Activated T-helper 1 cell treated with anti-CD3 and anti-CD28 coated beads, Interleukin-12 subunit alpha, Interleukin-12 subunit beta, Interleukin-2, Interleukin-4 antibody, amounts not matched to agents 30 ng/mL and 10 ng/mL and 1 ng/mL, durations not matched to agents 14 hours and 24 hours and 36 hours (primary cell): ENCODE data around the gene RALGPS2. TPM values are rescaled to one million over a fixed set of nuclear protein-coding genes. Genes with fewer than 3 reads are reported as not detected.
"Not testable (repeated sequence)": the region's sequence is repeated elsewhere in the genome, so short reads cannot be mapped to it uniquely, and the experiment has no call there.

ENCODE experiments used
- DNase-seq: peaks from one replicate; pipeline ENCODE4 v3.0.0; 2021; ENCODE audit warnings: low spot score
- H3K27ac Mint-ChIP-seq: one replicate; pipeline ENCODE4 v1.8.0; 2021; ENCODE audit warnings: mild to moderate bottlenecking, mixed read lengths
- H3K27me3 Mint-ChIP-seq: one replicate; pipeline ENCODE4 v1.8.0; 2022; ENCODE audit warnings: mild to moderate bottlenecking, moderate library complexity, mixed read lengths; ENCODE audit not compliant: insufficient read depth
- H3K36me3 Mint-ChIP-seq: one replicate; pipeline ENCODE4 v1.8.0; 2021; ENCODE audit warnings: low read depth, mixed read lengths
- H3K4me1 Mint-ChIP-seq: one replicate; pipeline ENCODE4 v1.8.0; 2021; ENCODE audit warnings: low read depth, mixed read lengths
- H3K4me3 Mint-ChIP-seq: one replicate; pipeline ENCODE4 v1.8.0; 2021; ENCODE audit warnings: mild to moderate bottlenecking, moderate library complexity, mixed read lengths
- H3K9me3 Mint-ChIP-seq: one replicate; pipeline ENCODE4 v1.8.0; 2021; ENCODE audit warnings: mixed read lengths
- intact Hi-C: fragments of 100-400 bp; cut with micrococcal nuclease; formaldehyde crosslinking; loops from one replicate; pipeline ENCODE4 v1.15.1; 2024
- total RNA-seq: library from RNA; stranded (reverse); gene quantifications from 2 replicates; pipeline ENCODE4 v1.2.3, GENCODE V29; 2022

RALGPS2 gene
- total RNA-seq, 1 donor from 2014 or later: 1.6 TPM

GRCh38 chr1:178751046-178751445, 26.0 kb downstream of the RALGPS2 start:
- no peak for DNase-seq
- intact Hi-C loops: loop anchor here (5.0 kb wide), 1 partner anchor 439 kb away; no protein-coding TSS in a partner anchor
- Mint-ChIP-seq H3K4me1 (no peaks in the 10 kb centered on the region), H3K9me3 (peaks cover 8% of the 10 kb centered on the region), H3K36me3 (no peaks in the 10 kb centered on the region), H3K27me3 (peaks cover 4% of the 10 kb centered on the region), H3K27ac (no peak overlapping the region), H3K4me3 (no peak overlapping the region)

GRCh38 chr1:178752891-178753290, 27.8 kb downstream of the RALGPS2 start:
- no peaks in the 10 kb centered on the region for H3K36me3 Mint-ChIP-seq
- DNase-seq: no peak
- H3K27me3 Mint-ChIP-seq: peaks cover 4% of the 10 kb centered on the region
- intact Hi-C loops: loop anchor here (1.0 to 5.0 kb wide), 3 partner anchors 211 to 441 kb away; no protein-coding TSS in a partner anchor
- H3K9me3 Mint-ChIP-seq: peaks cover 8% of the 10 kb centered on the region
- no peak overlapping the region for H3K4me3 Mint-ChIP-seq
- H3K27ac Mint-ChIP-seq: no peak overlapping the region
- no peaks in the 10 kb centered on the region for H3K4me1 Mint-ChIP-seq

- H3K27ac Mint-ChIP-seq, H3K27me3 Mint-ChIP-seq, H3K4me3 Mint-ChIP-seq, H3K36me3 Mint-ChIP-seq, H3K4me1 Mint-ChIP-seq, DNase-seq: not testable (repeated sequence)
- peaks cover 11% of the 10 kb centered on the region for H3K9me3 Mint-ChIP-seq
- intact Hi-C loops: loop anchor here (5.0 kb wide), 1 partner anchor 442 kb away; no protein-coding TSS in a partner anchor
Observed at GRCh38 chr1:178754655-178755256, 29.7 kb downstream of the RALGPS2 start.

- Mint-ChIP-seq H3K4me3 (no peak overlapping the region), H3K27ac (no peak overlapping the region), H3K9me3 (peaks cover 25% of the 10 kb centered on the region), H3K27me3 (peaks cover 2% of the 10 kb centered on the region), H3K36me3 (no peaks in the 10 kb centered on the region), H3K4me1 (no peaks in the 10 kb centered on the region)
- intact Hi-C loops: loop anchor here (1.0 kb wide), 2 partner anchors 234 to 601 kb away; no protein-coding TSS in a partner anchor
- no peak for DNase-seq
Observed at GRCh38 chr1:178768423-178768822, 43.4 kb downstream of the RALGPS2 start.

GRCh38 chr1:178772952-178773351, 47.9 kb downstream of the RALGPS2 start:
- no peaks in the 10 kb centered on the region for H3K9me3 Mint-ChIP-seq
- DNase-seq: no peak
- H3K27ac Mint-ChIP-seq: no peak overlapping the region
- H3K27me3 Mint-ChIP-seq: peaks cover 2% of the 10 kb centered on the region
- H3K36me3 Mint-ChIP-seq: no peaks in the 10 kb centered on the region
- no peak overlapping the region for H3K4me3 Mint-ChIP-seq
- H3K4me1 Mint-ChIP-seq: no peaks in the 10 kb centered on the region
- intact Hi-C loops: loop anchor here (5.0 to 10.0 kb wide), 2 partner anchors 312 to 419 kb away; partner anchors contain the start of gene TOR3A

GRCh38 chr1:178774263-178774662, 49.2 kb downstream of the RALGPS2 start:
- H3K36me3 Mint-ChIP-seq: no peaks in the 10 kb centered on the region
- H3K27ac Mint-ChIP-seq: no peak overlapping the region
- intact Hi-C loops: loop anchor here (1.0 to 10.0 kb wide), 4 partner anchors 228 to 1041 kb away; partner anchors contain the start of gene TOR3A
- H3K4me3 Mint-ChIP-seq: no peak overlapping the region
- DNase-seq: no peak
- no peaks in the 10 kb centered on the region for H3K4me1 Mint-ChIP-seq
- no peaks in the 10 kb centered on the region for H3K9me3 Mint-ChIP-seq
- H3K27me3 Mint-ChIP-seq: peaks cover 2% of the 10 kb centered on the region

GRCh38 chr1:178776553-178776952, 51.5 kb downstream of the RALGPS2 start:
- Mint-ChIP-seq H3K27ac (no peak overlapping the region), H3K36me3 (no peaks in the 10 kb centered on the region), H3K4me3 (no peak overlapping the region), H3K4me1 (no peaks in the 10 kb centered on the region), H3K9me3 (no peaks in the 10 kb centered on the region), H3K27me3 (no peaks in the 10 kb centered on the region)
- no peak for DNase-seq
- intact Hi-C loops: loop anchor here (10.0 kb wide), 1 partner anchor 308 kb away; the partner anchor contains the start of gene TOR3A

GRCh38 chr1:178781533-178782330, 56.7 kb downstream of the RALGPS2 start:
- Mint-ChIP-seq H3K4me3 (no peak overlapping the region), H3K36me3 (no peaks in the 10 kb centered on the region), H3K27me3 (no peaks in the 10 kb centered on the region), H3K4me1 (no peaks in the 10 kb centered on the region), H3K9me3 (no peaks in the 10 kb centered on the region), H3K27ac (no peak overlapping the region)
- intact Hi-C loops: no loop called here
- DNase-seq: no peak

GRCh38 chr1:178784131-178784536, 59.1 kb downstream of the RALGPS2 start:
- H3K27me3 Mint-ChIP-seq: no peaks in the 10 kb centered on the region
- no peaks in the 10 kb centered on the region for H3K4me1 Mint-ChIP-seq

GRCh38 chr1:178792394-178792793, 67.3 kb downstream of the RALGPS2 start:
- intact Hi-C loops: no loop called here
- H3K27me3 Mint-ChIP-seq: no peaks in the 10 kb centered on the region
- H3K27ac Mint-ChIP-seq: no peak overlapping the region
- no peak for DNase-seq
- H3K4me1 Mint-ChIP-seq: no peaks in the 10 kb centered on the region
- H3K36me3 Mint-ChIP-seq: no peaks in the 10 kb centered on the region
- H3K4me3 Mint-ChIP-seq: no peak overlapping the region
- no peaks in the 10 kb centered on the region for H3K9me3 Mint-ChIP-seq

More at GRCh38 chr1:178784131-178784536, 59.1 kb downstream of the RALGPS2 start:
- H3K4me3 Mint-ChIP-seq: no peak overlapping the region
- no peaks in the 10 kb centered on the region for H3K9me3 Mint-ChIP-seq
- no peaks in the 10 kb centered on the region for H3K36me3 Mint-ChIP-seq
- H3K27ac Mint-ChIP-seq: no peak overlapping the region
- DNase-seq: no peak
- intact Hi-C loops: no loop called here

- Mint-ChIP-seq H3K4me1 (no peaks in the 10 kb centered on the region), H3K27ac (no peak overlapping the region), H3K9me3 (no peaks in the 10 kb centered on the region), H3K27me3 (no peaks in the 10 kb centered on the region), H3K36me3 (no peaks in the 10 kb centered on the region), H3K4me3 (no peak overlapping the region)
- no peak for DNase-seq
- intact Hi-C loops: no loop called here
Observed at GRCh38 chr1:178796013-178796412, 71.0 kb downstream of the RALGPS2 start.

- Mint-ChIP-seq H3K9me3 (no peaks in the 10 kb centered on the region), H3K27me3 (no peaks in the 10 kb centered on the region), H3K4me1 (no peaks in the 10 kb centered on the region), H3K4me3 (no peak overlapping the region), H3K36me3 (no peaks in the 10 kb centered on the region), H3K27ac (no peak overlapping the region)
- DNase-seq: no peak
- intact Hi-C loops: no loop called here
Observed at GRCh38 chr1:178797590-178797989, 72.5 kb downstream of the RALGPS2 start.

GRCh38 chr1:178798232-178798861, 73.3 kb downstream of the RALGPS2 start:
- Mint-ChIP-seq H3K4me3 (no peak overlapping the region), H3K4me1 (no peaks in the 10 kb centered on the region), H3K27me3 (no peaks in the 10 kb centered on the region), H3K36me3 (no peaks in the 10 kb centered on the region), H3K9me3 (no peaks in the 10 kb centered on the region), H3K27ac (no peak overlapping the region)
- DNase-seq: no peak
- intact Hi-C loops: no loop called here
